Measurements from ENCODE around the gene CHID1.

Gene CHID1

GRCh38 chr11:886568-886967, 24.0 kb downstream of the CHID1 start:
- Histone ChIP-seq H3K9me2 (replicated peaks; ENCODE audit: control insufficient read depth, low read length) (no peaks in the 10 kb centered on the region), H3K27ac (ENCODE audit: low read depth, low read length) (no peak overlapping the region), H3F3A (ENCODE audit: control insufficient read depth, insufficient read depth) (no peaks in the 10 kb centered on the region), H3K4me2 (ENCODE audit: low read length) (no peak overlapping the region), H3K27me3 (ENCODE audit: control insufficient read depth, low read length) (no peaks in the 10 kb centered on the region), H4K20me1 (ENCODE audit: control insufficient read depth, insufficient read depth, low read depth, low read length) (no peaks in the 10 kb centered on the region), H3K4me1 (ENCODE audit: control insufficient read depth, low read length) (no peaks in the 10 kb centered on the region), H3K79me2 (ENCODE audit: control insufficient read depth, low read length) (no peaks in the 10 kb centered on the region), H3K36me3 (ENCODE audit: control insufficient read depth, low read length) (peaks cover 23% of the 10 kb centered on the region), H3K4me3 (ENCODE audit: low read length) (no peak overlapping the region), H3K9me3 (ENCODE audit: control insufficient read depth, insufficient read depth, low read length) (no peaks in the 10 kb centered on the region)
- no peak for TF ChIP-seq CTCF (IDR thresholded peaks at IDR 0.05; ENCODE audit: low read depth, low read length, poor library complexity, severe bottlenecking)
- no peak for TF ChIP-seq EZH2phosphoT487 (IDR thresholded peaks at IDR 0.05; ENCODE audit: borderline replicate concordance, low read length)

GRCh38 chr11:884578-885070, 26.0 kb downstream of the CHID1 start:
- Histone ChIP-seq H3K79me2 (ENCODE audit: control insufficient read depth, low read length) (no peaks in the 10 kb centered on the region), H3F3A (ENCODE audit: control insufficient read depth, insufficient read depth) (no peaks in the 10 kb centered on the region), H3K27me3 (ENCODE audit: control insufficient read depth, low read length) (no peaks in the 10 kb centered on the region), H3K9me2 (replicated peaks; ENCODE audit: control insufficient read depth, low read length) (no peaks in the 10 kb centered on the region), H3K4me1 (ENCODE audit: control insufficient read depth, low read length) (no peaks in the 10 kb centered on the region), H3K4me2 (ENCODE audit: low read length) (no peak overlapping the region), H3K4me3 (ENCODE audit: low read length) (no peak overlapping the region), H3K9me3 (ENCODE audit: control insufficient read depth, insufficient read depth, low read length) (no peaks in the 10 kb centered on the region), H3K36me3 (ENCODE audit: control insufficient read depth, low read length) (peaks cover 35% of the 10 kb centered on the region), H3K27ac (ENCODE audit: low read depth, low read length) (no peak overlapping the region), H4K20me1 (ENCODE audit: control insufficient read depth, insufficient read depth, low read depth, low read length) (no peaks in the 10 kb centered on the region)
- no peak for TF ChIP-seq CTCF (IDR thresholded peaks at IDR 0.05; ENCODE audit: low read depth, low read length, poor library complexity, severe bottlenecking)
- TF ChIP-seq EZH2phosphoT487 (IDR thresholded peaks at IDR 0.05; ENCODE audit: borderline replicate concordance, low read length), result no peak

GRCh38 chr11:883527-883926, 27.1 kb downstream of the CHID1 start:
- Histone ChIP-seq H4K20me1 (ENCODE audit: control insufficient read depth, insufficient read depth, low read depth, low read length) (no peaks in the 10 kb centered on the region), H3K27ac (ENCODE audit: low read depth, low read length) (no peak overlapping the region), H3K4me1 (ENCODE audit: control insufficient read depth, low read length) (no peaks in the 10 kb centered on the region), H3K36me3 (ENCODE audit: control insufficient read depth, low read length) (peaks cover 40% of the 10 kb centered on the region), H3K27me3 (ENCODE audit: control insufficient read depth, low read length) (no peaks in the 10 kb centered on the region), H3K9me2 (replicated peaks; ENCODE audit: control insufficient read depth, low read length) (no peaks in the 10 kb centered on the region), H3F3A (ENCODE audit: control insufficient read depth, insufficient read depth) (no peaks in the 10 kb centered on the region), H3K9me3 (ENCODE audit: control insufficient read depth, insufficient read depth, low read length) (no peaks in the 10 kb centered on the region), H3K79me2 (ENCODE audit: control insufficient read depth, low read length) (no peaks in the 10 kb centered on the region), H3K4me2 (ENCODE audit: low read length) (no peak overlapping the region), H3K4me3 (ENCODE audit: low read length) (no peak overlapping the region)
- TF ChIP-seq CTCF (IDR thresholded peaks at IDR 0.05; ENCODE audit: low read depth, low read length, poor library complexity, severe bottlenecking), result no peak
- no peak for TF ChIP-seq EZH2phosphoT487 (IDR thresholded peaks at IDR 0.05; ENCODE audit: borderline replicate concordance, low read length)
